ENCODE data around the gene LGR6.

DNA sequence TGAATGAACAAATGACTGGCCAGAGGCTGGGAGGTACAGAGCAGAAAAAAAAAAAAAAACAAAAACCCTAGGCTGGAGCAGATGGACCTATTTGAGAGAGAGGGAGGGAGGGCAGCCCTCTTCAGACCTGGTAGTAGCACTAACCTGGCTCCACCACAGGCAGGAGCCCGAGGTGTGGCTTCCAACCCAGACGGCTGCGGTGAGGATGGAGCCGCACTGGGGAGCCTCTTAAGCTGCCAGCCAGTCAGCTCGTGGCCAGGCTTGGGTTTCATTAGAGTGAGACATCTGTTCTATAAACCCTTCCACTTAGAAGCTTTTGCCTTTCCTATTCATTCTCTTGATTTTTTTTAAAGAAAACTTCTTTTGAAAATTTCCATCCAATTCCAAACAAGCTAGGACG, 16.8 kb downstream of the LGR6 start:
- TF ChIP-seq, protein P1, sequence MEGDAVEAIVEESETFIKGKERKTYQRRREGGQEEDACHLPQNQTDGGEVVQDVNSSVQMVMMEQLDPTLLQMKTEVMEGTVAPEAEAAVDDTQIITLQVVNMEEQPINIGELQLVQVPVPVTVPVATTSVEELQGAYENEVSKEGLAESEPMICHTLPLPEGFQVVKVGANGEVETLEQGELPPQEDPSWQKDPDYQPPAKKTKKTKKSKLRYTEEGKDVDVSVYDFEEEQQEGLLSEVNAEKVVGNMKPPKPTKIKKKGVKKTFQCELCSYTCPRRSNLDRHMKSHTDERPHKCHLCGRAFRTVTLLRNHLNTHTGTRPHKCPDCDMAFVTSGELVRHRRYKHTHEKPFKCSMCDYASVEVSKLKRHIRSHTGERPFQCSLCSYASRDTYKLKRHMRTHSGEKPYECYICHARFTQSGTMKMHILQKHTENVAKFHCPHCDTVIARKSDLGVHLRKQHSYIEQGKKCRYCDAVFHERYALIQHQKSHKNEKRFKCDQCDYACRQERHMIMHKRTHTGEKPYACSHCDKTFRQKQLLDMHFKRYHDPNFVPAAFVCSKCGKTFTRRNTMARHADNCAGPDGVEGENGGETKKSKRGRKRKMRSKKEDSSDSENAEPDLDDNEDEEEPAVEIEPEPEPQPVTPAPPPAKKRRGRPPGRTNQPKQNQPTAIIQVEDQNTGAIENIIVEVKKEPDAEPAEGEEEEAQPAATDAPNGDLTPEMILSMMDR (conservative IDR thresholded peaks at IDR 0.05; ENCODE audit: low read depth, low read length) = no peak; the same call in 1 of the 2 replicates
- no peak for TF ChIP-seq EZH2phosphoT487 (IDR thresholded peaks at IDR 0.05; ENCODE audit: borderline replicate concordance, low read length)

Measured in PC-3 (cell line).